ENCODE measurements around the gene CD9. TPM values are rescaled to one million over a fixed set of nuclear protein-coding genes. Genes with fewer than 3 reads are reported as not detected.

Gene CD9
- polyA plus RNA-seq, 5 donors = 117 to 154 (median 129) TPM

DNA sequence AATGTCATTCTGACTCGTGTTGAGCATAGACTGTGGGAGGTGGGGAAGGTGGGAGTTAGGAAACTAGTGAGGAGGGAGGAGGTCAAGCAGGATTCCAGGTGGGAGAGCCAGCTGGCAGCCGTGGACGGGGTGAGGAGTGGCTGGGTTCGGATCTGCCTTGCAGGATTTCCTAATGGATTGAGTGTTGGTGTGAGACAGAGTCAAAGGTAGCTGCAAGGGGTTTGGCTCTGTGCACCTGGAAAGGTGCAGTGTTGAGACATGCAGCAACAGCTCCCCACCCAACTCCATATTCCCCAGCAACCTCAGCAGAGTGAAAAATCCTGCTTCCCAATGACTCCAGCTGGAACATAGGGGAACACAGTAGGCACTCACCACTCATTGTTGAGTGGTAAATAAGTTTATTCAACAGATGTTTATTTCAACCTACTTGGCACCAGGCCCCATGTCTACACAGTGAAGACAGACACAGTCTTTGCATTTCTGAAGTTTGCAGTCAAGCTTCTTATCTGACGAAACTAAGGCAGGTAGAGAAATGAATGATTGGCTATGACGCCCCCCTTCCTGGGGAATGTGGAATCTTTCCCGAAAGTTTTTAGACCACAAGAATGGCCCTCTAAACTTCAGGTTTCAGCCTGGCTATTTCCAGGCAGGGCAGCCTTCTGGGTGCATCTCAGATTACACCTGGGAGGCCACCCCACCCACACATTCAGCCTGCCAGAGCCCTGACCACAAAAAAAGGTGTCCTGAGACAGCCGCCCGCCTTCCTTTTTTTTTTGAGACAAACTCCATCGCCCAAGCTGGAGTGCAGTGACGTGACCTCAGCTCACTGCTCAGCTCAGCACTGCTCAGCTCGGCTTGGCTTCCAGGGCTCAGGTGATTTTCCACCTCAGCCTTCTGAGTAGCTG is 72.4 kb downstream of the CD9 start:
- no peak for DNase-seq

GRCh38 chr12:6273205-6273540 is 73.0 kb downstream of the CD9 start:
- DNase-seq = no peak

- DNase-seq = no peak
These were observed 73.5 kb downstream of the CD9 start for GRCh38 chr12:6273541-6274230.

DNA sequence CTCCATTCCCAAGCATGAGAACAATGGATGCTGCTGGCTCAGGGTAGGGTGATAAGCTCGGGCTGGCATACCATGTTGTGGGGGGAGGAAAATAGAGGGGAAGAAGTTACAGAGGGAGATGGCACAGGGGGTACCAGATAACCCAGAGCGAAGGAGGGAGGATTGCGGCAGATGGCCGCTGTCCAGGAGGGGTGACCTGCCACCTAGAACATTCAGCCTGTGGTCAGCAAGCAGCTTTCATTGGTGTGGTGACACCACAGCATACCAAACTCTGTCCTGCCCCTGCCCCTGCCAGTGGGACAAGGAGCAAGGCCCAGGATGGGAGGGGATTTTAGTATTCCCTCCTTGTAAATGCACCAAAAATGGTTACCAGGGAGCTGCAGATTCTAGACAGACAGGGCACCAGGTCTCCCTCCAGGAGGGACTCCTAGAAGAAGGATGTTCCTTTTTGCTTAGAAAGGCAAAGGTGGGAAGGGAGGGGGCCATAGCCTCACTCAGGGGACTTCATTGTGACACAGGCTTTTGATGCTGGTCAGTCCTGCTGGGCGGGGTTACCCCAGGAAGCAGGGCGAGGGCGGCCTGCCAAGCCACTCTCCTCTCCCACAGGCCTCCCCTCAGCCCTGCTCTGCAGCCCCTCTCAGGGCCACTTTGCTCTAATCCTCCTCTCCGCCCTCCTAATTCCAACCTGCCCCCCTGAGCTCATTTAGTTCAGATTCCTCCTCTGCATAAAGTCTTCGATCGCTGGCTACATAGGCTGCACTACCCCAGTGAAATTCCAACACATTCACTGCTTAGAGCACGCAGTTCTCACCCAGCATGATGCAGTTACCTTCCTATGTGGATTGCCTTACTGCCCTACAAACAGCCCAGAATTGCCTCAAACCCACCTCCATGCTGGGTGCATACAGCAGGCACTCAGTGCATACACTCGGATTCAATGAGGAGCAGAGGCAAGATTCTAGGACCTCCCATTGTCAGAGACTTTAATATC is 74.3 kb downstream of the CD9 start:
- no peak for DNase-seq

GRCh38 chr12:6275928-6276887 is 76.0 kb downstream of the CD9 start:
- no peak for DNase-seq

DNA sequence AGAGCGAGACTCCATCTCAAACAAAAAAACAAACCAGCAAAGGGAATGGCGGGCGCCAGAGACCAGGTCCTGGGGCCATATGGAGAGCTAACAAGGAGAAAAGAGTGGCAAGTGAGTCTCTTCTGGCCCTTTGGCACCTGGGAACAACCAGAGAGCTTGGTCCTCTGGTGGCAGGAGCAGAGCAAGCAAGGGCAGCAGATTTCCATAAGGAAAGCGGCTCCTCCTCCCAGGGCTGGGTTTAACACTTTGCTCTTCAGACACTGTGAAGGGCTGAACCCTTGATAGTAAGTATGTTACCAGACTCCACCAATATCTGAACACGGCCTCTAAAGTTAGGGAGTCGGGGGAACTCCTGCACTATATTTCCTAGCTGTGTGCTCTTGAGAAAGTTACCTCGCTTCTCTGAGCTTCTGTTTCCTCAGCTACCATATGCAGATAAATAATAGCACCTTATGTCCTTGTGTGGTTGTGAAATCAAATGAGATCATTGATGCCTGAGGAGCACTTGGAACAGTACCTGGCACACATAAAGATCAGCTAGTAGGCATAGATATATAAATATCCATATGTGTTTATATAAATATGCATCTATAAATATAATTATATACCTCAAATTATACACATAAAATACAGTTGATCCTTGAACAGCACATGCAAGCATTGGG is 76.9 kb downstream of the CD9 start:
- no peak for DNase-seq

DNA sequence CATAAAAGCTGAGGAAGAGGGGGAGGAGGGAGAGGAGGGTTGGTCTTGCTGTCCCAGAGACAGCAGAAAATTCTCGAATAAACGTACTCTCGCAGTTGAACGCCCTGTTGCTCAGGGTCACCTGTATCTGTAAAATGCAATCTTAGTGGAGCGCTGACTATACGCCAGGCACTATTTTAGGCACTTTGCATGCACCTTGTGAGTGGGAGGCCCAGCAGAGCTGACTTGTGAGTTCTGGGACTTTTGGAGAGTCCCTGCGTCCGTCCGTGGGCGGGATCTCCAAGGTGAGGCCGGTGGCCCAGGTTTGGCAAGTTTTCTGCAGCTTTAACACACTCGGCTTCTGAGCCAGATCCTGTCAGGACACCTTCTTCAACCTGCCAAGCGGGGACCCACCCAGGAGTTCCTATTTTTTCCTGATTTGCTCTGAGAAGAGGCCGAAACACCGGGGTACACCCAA is 77.8 kb downstream of the CD9 start:
- no peak for DNase-seq

DNA sequence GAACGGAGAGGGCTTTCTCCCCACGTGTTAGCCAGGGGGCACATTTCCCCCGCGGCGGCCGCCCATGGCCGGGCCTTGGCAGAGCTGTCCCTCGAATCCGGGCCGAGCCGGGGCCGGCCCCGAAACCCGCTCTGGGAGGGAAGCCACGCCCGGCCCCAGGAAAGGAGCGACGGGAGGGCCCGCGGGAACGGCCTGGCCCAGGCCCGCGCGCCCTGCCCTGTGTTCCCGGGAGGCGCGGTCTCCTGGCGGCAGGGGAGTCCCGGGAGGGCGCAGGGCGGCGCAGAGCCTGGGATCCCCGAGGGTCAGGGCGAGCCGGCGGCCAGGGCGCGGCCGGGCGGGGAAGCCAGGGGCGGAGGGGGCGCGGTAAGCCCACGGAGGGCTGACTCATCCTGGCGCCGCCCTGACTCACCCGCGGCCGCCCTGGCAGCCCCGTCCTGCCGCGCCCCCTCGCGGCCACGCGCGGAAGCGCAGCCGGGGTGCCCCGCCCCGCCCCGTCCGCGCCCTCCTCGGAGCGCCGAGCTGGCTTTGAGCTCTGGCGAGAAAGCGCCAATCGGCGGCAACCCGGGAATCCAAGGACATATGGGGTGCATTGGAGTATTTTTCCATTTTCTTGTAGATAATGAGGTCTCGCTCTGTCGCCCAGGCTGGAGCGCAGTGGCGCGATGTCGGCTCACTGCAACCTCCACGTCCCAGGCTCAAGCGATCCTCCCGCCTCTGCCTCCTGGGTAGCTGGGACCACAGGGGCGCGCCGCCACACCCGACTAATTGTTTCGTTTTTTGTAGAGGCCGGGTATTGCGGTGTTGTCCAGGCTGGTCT is 78.4 kb downstream of the CD9 start:
- peak; percentile 70 to 78 for DNase-seq

GRCh38 chr12:6279256-6279628 is 79.0 kb downstream of the CD9 start:
- no peak for DNase-seq

- DNase-seq = no peak
These were observed 79.4 kb downstream of the CD9 start for GRCh38 chr12:6279631-6280030.

- no peak for DNase-seq
These were observed 79.9 kb downstream of the CD9 start for GRCh38 chr12:6280053-6280469.

GRCh38 chr12:6280672-6281071 is 80.5 kb downstream of the CD9 start:
- no peak for DNase-seq

- DNase-seq = no peak
These were observed 81.0 kb downstream of the CD9 start for GRCh38 chr12:6281081-6281809.

DNA sequence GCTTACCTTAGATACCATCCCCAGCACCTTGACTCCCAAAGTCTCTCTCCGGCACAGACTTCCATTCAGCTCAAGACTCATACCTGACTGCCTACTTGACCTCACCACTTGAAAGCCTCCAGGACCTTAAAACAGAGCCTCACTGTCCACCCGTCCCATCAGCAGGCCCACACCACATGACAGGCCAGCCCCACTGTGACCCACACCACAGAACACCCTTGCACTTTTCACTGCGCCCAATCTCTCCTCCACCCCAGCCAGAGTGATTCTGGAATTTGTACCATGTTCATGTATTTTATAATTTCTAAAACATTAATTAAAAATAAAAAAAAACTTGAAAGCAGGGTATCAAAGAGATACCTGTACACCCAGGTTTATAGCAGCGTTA is 82.2 kb downstream of the CD9 start:
- no peak for DNase-seq

GRCh38 chr12:6284273-6284672 is 84.1 kb downstream of the CD9 start:
- no peak for DNase-seq

DNA sequence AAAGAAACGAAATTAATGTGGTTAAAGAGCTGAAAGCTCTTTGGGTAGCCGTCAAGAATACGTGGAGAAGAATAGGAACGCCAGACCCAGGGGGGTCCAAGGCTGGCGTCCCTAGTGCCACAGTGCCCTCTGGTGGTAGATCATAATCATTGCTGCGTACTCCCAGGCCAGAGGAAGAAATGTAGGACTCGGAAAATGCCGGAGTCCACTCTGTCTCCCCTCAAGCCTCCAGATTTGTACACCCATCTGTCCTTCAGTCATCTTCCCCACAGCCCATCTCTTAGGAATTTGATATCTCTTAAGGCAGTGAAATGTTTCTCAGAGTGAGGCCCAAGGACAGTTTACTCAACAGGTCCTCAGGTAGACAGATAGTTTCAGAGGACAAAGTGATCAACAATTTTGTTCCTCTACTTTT is 84.9 kb downstream of the CD9 start:
- DNase-seq = peak in 1 of 2 donors; percentile 68

GRCh38 chr12:6285532-6286306 is 85.5 kb downstream of the CD9 start:
- no peak for DNase-seq

Data from right lung (tissue), 5 donors.